GM19035 (cell line): ENCODE results near the gene SLC35F3.
"Not testable (repeated sequence)": the region's sequence is repeated elsewhere in the genome, so short reads cannot be mapped to it uniquely, and the experiment has no call there.

Experiments
- ATAC-seq: cut with Tn5 transposase; IDR thresholded peaks from one replicate; pipeline ENCODE4 v1.9.1; 2021; ENCODE audit not compliant: unreplicated experiment

SLC35F3 gene

DNA sequence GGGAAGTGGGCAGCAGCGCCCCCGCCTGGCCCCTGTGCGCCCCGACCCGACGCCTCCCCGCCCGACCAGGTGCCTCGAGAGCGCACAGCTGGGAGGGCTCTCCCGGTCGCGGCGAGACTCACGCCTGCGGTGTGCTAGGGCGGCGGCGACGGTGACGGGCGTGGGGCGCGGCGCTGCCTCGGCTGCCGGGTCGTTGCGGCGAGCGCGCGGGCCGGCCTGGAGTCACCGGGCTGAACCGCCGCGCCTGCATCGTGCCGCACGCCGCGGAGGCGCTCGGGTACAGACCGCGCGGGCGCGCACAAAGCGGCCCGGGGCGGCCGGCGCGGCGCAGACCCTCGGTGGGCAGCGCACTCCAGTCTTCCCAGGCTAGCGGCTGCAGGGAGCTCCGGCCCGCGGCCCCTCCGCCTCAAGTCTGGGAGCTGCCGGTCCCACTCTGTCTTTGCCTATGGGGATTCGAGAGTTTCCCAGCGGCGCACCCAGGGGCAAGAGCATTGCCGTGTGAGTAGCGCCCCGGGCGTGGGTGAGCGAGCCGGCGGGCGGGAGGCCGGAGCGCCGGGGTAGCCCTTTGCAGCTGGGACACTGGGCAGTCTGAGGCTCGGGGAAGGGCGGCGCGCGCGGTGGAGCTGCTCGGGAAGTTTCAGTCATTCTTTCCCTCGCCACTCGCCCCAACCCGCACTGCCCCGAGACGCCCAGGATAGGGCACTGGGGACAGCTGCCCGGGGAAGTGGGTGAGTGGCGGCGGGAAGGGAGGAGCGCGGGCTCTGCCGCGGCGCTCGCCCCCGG lies at the start of gene SLC35F3:
SLC35F3 (plus strand) TSS at position 44 of the 783 bp plus-strand sequence.
- no peak for ATAC-seq

DNA sequence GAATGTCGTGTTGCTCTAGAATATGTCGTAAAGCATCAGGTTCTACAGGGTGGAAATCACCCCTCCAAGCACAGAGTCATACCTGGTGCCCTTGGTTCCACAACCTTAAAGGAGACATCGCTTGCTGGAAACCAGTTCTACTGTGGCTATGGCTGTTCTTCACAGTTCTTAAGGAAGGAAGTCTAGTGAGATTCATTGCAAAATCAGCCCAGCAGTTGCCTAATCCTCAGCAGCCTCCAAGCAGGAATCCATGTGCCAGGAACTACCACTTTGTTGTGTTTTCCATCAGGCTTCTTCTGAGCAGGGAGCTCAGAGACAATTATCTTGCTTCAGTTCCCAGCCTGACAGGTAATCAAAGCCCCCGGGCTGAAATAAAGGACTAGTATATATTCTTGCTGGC lies 45.0 kb upstream of the SLC35F3 start:
- ATAC-seq = no peak

DNA sequence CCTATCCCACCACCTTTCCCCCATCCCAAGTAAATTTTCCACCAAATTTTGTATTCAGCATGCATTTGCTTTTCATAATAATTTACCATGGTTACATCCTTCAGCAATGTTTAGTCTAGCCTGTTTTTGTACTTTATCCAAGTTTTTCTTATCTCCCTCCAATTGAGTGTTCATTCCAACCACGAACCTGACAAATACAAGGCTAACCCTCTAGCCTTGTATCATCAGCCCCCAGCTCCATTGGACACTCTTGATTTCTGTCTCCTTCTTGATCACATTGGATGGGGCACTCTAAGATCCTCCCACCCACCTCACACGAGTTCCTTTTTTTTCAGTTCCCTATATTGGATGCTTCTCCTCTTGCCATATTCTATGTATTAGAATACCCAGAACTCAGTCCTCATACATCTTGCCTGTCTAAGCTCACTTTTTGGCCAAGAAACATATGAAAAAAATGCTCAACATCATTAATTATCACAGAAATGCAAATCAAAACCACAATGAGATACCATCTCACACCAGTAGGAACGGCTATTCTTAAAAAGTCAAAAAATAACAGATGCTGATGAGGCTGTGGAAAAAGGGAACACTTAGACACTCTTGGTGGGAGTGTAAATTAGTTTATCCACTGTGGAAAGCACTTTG lies 40.5 kb upstream of the SLC35F3 start:
- no peak for ATAC-seq

DNA sequence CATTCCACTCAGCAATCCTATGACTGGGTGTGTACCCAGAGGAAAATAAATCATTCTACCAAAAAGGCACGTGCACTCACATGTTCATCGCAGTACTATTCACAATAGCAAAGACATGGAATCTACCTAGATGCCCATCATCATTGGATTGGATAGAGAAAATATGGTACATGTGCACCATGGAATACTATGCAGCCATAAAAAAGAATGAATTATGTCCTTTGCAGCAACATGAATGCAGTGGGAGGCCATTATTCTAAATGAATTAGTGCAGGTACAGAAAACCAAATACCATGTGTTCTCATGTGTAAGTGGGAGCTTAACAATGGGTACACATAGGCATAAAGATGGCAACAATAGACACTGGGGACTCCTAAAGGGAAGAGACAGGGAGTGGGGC lies 39.9 kb upstream of the SLC35F3 start:
- no peak for ATAC-seq

DNA sequence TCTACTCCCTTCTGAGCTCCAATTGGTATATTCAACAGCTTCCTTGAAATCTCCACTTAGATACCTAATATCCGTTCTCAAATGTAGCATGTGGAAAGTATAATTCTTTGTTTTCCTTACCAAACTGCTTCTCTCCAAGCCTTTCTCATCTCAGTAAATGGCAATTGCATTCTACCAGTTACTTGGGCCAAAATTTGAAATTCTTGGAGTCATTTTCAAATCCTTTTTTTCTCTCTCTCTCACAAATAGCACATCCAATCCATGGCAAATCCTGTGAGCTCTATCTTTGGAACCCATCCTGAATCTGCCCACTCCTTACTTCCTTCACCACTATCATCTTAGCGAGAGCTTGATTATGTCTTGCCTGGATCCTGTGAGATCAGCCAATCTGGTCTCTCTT lies 39.3 kb upstream of the SLC35F3 start:
- no peak for ATAC-seq

DNA sequence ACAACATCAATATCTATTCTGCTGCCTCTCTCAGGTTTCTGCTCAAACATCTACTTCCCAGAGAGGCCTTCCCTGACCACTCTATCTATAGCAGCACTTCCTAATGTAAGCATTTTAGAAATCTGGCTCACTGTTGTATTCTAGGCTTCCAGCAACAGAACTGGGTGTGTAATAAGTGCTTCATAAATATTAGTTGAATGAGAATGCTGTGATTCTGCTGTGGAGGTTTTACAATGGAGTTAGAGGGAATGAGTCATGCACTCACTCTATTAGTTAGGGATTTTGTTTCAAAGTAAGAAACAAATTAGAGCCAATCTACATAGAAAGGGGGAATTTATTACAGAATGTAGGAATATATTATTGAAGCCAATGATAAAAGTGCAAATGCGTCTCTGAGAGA lies 38.6 kb upstream of the SLC35F3 start:
- no peak for ATAC-seq

DNA sequence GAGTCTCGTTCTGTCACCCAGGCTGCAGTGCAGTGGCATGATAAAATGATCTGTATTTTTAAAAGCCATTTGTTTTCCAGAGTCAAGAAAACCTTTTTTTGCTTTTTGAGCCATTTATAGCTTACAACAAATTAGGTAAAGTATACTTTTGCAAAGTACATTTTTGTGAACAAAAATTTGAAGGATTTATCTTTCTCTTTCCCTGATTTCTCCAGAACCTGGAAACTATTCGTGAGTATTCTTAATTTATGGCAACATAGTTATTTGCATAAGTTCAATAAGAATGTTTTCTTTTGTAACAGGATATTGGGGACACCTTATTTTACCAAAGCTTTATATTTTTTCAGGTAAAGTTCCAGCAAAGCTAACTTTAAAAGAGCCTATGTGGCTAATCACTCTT lies 37.4 kb upstream of the SLC35F3 start:
- ATAC-seq = no peak

DNA sequence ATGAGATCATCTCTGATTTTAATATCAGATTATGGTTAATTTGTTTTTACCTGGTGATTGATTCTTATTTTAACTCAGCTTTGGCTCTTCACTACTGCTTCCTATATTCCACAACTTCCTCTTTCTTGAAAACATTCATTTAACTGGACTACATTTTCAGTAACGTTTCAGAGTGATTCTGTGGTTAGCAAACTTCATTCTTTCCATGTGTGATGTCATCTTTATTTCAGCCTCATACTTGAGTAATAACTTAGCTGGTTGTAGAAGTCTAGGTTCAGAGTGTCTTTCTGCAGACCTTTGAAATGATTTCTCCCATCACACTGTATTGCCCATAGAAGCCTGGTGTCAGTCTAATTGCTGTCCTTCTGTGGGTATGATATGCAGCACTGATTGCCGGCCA lies 36.0 kb upstream of the SLC35F3 start:
- no peak for ATAC-seq

DNA sequence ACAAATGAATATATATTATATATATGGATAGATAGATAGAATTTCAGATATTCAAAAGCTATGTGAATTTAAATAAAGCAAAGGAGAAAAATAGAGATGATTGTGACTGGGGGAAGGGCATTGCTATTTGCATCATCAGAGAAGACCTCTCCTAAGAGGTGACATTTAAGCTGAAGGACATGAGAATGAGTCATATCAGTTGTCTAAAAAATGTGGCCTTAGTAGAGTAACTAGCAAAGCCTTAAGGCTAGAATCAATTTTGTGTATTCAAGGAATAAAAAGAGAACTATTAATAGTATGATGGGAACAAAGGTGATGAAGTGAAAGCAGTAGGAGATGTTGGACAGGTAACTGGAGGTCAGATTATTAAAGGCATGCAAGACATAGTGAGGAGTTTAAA lies 34.8 kb upstream of the SLC35F3 start:
- no peak for ATAC-seq

DNA sequence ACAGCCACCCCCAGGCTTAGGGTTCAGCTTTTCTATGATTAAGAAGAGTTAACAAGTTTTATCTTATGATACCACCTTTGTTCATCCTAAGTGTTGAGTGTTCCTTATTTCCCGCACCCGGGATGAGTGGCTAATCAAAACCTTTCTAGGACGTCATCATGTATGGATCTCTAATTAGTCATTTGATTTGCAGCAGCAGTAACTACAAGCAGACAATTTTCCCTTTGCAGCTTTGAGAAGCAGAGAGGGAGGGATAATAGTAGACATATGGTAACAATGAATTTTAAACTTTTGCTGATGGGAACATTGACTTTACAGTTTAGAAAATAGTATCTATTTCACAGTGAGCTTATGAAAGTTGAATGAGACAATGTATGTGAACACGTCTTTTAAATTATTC lies 30.8 kb upstream of the SLC35F3 start:
- no peak for ATAC-seq

DNA sequence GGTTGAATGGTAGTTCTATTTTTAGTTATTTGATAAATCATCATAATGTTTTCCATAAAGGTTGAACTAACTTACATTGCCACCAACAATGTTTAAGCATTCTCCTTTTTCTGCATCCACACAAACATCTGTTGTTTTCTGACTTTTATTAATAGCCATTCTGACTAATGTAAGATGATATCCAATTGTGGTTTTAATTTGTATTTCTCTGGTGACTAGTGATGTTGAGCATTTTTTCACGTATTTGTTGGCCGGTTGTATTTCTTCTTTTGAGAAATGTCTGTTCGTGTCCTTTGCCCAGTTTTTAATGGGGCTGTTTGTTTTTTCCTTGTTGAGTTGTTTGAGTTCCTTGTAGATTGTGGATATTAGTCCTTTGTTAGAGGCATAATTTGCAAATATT lies 24.6 kb upstream of the SLC35F3 start:
- no peak for ATAC-seq

DNA sequence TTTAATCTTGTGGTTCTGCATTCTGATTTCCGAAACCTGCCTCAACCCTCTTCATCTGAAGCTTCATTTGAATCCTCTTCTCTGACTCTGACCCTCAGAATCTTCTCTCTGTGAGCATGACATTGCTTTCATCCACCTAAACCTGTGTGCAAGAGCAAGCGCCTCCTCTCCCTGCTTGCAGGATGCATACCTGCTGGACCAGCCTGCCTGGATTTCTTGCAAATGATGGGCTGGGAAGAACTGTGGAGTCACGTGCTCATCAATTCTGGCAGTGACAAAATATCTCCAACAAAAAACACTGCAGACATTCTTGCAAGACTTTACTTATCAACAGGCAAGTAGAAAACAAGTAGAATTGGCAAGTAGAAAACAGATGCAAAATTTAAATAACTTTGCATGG lies 20.8 kb upstream of the SLC35F3 start:
- ATAC-seq = no peak

DNA sequence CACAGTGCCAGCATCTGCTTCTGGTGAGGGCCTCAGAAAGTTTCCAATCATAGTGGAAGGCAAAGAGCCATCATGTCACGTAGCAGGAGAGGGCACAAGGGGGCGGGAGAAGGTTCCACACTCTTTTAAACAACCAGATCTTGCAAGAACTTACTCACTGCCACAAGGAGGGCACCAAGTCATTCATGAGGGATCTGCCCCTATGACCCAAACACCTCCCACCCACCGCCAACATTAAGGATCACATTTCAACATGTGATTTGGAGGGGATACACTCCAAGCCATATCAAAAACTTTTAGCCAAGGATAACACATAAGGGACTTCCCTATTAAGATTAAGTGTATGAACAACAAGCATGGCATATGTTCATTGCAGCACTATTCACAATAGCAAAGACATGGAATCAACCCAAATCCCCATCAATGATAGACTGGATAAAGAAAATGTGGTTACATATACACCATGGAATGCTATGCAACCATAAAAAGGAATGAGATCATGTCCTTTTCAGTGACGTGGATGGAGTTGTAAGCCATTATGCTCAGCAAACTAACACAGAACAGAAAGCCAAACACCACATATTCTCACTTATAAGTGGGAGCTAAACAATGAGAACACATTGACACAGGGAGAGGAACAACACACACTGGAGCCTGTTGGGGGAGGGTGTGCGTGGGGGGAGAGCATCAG lies 19.9 kb upstream of the SLC35F3 start:
- no peak for ATAC-seq

DNA sequence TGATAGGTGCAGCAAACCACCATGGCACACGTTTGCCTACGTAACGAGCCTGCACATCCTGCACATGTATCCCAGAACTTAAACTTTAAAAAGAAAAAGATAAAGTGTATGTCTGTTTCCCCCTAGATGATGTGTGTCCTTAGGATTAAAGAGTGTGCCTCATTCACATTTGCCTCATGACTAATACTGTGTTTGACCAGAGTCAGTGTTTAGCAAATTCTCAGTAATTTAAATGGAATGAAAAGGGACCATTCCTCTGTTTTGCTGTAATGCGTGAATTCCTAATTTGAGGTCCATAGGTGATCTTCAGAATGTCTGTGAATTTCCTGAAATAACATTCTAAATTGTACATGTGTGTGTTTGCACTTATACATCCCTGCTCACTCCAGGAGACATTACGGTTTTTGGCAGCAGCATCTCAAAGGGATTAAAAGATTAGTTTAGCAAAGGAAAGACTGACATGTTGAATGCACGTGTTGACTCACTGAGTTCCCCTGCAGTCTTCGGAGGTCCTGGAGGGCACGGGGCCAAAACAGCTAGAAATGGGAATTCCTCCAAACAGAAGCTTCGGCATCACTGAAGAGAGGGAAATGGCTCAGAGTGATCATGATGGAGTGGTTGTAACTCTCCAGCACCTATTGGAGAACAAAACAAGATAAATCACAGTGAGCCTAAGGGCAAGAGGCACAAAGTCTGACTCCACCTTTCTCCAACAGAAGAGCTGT lies 19.1 kb upstream of the SLC35F3 start:
- no peak for ATAC-seq

DNA sequence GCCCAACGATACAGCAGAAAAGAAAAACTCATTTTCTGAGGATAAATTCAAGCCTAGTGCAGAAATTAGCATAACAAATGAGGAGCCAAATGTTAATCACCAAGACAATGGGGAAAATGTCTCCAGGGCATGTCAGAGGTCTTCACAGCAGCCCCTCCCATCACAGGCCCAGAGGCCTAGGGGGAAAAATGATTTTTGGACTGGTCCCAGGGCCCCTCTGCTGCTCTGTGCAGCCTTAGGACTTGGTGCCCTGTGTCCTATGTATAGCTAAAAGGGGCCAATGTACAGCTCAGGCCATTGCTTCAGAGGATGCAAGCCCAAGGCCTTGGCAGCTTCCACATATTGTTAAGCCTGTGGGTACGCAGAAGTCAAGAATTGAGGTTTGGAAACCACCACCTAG lies 13.3 kb upstream of the SLC35F3 start:
- ATAC-seq = not testable (repeated sequence)

DNA sequence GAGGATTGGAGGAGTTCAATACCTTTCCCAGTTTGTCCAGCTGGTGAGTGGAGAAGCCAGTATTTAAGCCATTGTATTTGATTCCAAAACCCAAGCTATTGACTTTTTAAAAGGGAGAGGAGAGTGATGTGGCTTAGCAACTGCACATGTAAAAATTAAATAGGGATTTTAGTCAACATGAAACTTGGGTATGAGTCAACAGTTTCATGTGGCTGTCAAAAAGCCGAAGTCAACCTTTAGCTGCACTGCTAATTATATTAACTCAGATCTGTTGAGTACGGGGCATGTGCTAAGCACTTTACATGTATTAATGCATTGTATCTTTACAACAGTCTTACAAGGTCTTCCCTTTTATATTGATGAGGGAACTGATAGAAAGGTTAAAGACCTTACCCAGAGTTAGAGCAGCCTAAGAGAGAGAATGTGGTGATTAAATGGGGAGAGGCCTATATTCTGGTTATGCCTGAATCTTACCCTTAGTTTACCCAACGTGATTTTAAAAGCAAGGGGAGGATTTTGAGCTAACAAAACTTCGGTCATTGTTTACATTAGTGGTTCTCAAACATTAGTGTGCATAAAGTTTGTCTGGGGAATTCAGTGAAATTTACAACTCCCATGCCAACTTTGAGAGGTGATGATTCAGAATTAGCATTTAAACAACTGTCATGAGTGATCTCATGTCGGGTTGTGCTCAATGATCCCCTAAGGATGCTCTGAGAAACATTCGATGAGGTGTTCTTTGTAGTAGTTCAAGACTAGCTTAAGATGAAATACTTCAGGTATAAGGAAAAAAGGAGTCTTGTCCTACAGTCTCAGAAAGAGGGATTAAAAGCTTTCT lies 6.9 kb upstream of the SLC35F3 start:
- ATAC-seq = peak; percentile 99

DNA sequence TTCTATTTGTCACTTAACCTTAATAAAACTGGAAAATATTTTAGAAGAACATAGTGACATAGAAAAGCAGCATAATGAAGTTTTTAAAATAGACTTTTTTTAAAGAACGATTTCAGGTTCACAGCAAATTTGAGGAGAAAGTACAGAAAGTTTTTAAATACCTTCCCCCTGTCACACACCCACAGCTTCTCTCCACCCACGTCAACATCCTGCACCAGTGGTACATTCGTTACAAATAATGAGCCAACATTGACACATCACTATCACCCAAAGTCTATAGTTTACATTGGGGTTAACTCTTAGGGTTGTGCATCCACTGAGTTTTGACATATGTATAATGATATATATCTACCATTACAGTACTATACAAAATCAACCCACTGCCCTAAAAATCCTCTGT lies 3.0 kb upstream of the SLC35F3 start:
- no peak for ATAC-seq

DNA sequence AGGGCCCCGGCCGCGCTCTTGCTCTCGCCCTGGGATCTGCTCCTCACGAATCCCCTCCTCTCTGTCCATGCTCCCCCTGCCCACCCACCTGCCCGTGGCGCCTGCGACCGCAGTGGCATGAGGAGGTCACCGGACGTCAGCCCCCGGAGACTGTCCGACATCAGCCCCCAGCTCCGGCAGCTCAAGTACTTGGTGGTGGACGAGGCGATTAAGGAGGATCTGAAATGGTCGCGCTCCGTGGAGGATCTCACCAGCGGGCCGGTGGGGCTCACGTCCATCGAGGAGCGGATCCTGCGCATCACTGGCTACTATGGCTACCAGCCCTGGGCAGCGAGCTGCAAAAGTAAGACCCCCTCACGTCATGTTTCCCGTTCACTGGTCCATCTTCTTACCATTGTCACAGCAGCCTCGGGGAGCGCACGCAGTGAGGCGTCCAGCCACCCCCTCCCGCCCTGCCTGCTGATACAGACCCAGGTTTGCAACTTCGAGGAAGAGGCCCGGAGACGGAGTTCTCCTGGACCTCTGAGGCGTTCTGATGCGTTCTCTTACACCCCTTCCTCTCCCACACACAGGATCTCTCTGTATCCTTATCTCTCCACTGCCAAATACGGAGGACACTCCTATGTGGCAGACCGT lies 1.1 kb downstream of the SLC35F3 start:
- no peak for ATAC-seq

DNA sequence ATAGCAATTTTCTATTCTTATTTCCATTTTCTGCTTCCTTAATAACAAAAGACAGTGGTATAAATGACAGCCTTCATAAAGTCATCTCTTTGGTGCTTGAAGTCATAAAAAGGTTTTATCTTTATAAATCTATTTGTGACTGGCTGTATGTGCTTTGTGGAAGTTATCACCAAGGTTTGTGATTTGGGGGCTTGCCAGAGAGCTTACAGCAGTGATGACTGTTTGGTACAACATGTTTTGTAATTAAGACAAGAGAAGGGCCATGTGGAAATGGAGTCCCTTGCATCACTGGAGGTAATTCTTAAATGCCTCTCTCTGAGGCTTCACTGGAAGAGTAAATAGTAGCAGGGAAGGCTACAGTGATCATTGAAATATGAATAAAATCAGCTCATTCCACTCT lies 2.7 kb downstream of the SLC35F3 start:
- no peak for ATAC-seq

DNA sequence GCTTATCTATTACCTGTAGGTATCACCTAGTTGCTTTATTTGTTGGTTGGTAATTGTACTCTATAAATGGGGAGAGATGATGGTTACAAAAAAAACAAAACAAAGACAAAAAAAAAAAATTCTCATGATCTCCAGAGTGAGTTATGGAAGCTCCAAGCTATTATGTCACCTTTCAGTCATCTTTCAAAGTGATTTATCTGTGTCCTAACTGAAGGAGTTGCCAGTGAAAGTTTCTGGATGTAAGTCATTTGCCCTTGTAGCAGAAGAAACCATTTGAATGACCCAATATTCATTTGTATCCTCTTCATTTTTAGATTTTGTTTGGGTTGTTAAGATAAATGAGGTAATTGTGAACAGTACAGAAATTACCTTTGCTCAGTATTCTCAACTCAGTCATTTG lies 3.6 kb downstream of the SLC35F3 start:
- ATAC-seq = no peak
